ENCODE measurements around the gene OR6J1. TPM values are rescaled to one million over a fixed set of nuclear protein-coding genes. Genes with fewer than 3 reads are reported as not detected.
"Not testable (repeated sequence)": the region's sequence is repeated elsewhere in the genome, so short reads cannot be mapped to it uniquely, and the experiment has no call there.

The OR6J1 gene
- total RNA-seq, 4 donors from 2014 or later: not detected

GRCh38 chr14:22650046-22650739 is 6.0 kb upstream of the OR6J1 start:
- no peak overlapping the region for H3K4me3 ChIP-seq (ENCODE audit: low read depth, poor library complexity, severe bottlenecking)
- intact Hi-C loops (cut with DNase I; ENCODE audit: low total_unique reads): loop anchor here (5.0 kb wide), 1 partner anchor 78 kb away; no protein-coding TSS in a partner anchor
- WGBS, 2 donors: 77 to 79% methylated on average over 7 of the region's 7 CpGs
- TF ChIP-seq POLR2A (IDR thresholded peaks at IDR 0.05) (no peak), CTCF (IDR thresholded peaks at IDR 0.05) (no peak)
- no peak for DNase-seq (ENCODE audit: low spot score in 2 of 2)

GRCh38 chr14:22648506-22648905 is 4.4 kb upstream of the OR6J1 start:
- DNase-seq (ENCODE audit: low spot score in 2 of 2): no peak
- intact Hi-C loops (cut with DNase I; ENCODE audit: low total_unique reads): no loop called here
- WGBS, 2 donors: 27 to 36% methylated on average over 2 of the region's 2 CpGs

GRCh38 chr14:22646570-22647254 is 2.6 kb upstream of the OR6J1 start:
- 67 to 88% methylated on average over 4 of the region's 4 CpGs for WGBS, 2 donors
- intact Hi-C loops (cut with DNase I; ENCODE audit: low total_unique reads): no loop called here
- H3K4me3 ChIP-seq (ENCODE audit: low read depth, poor library complexity, severe bottlenecking): no peak overlapping the region
- TF ChIP-seq POLR2A (IDR thresholded peaks at IDR 0.05): no peak
- TF ChIP-seq CTCF (IDR thresholded peaks at IDR 0.05): no peak
- no peak for DNase-seq (ENCODE audit: low spot score in 2 of 2)

More at GRCh38 chr14:22648506-22648905, 4.4 kb upstream of the OR6J1 start:
- TF ChIP-seq POLR2A (IDR thresholded peaks at IDR 0.05) (no peak), CTCF (IDR thresholded peaks at IDR 0.05) (no peak)
- H3K4me3 ChIP-seq (ENCODE audit: low read depth, poor library complexity, severe bottlenecking): no peak overlapping the region

- no peak for DNase-seq (ENCODE audit: low spot score in 2 of 2)
- intact Hi-C loops (cut with DNase I; ENCODE audit: low total_unique reads): no loop called here
- H3K4me3 ChIP-seq (ENCODE audit: low read depth, poor library complexity, severe bottlenecking): no peak overlapping the region
- TF ChIP-seq POLR2A (IDR thresholded peaks at IDR 0.05) (no peak), CTCF (IDR thresholded peaks at IDR 0.05) (no peak)
- WGBS, 2 donors: 52% methylated on average over 3 of the region's 3 CpGs
Observed at GRCh38 chr14:22641846-22642245, 2.3 kb downstream of the OR6J1 start.

GRCh38 chr14:22640192-22640591 is 4.0 kb downstream of the OR6J1 start:
- DNase-seq (ENCODE audit: low spot score in 2 of 2): no peak
- intact Hi-C loops (cut with DNase I; ENCODE audit: low total_unique reads): no loop called here
- TF ChIP-seq CTCF (IDR thresholded peaks at IDR 0.05) (no peak), POLR2A (IDR thresholded peaks at IDR 0.05) (no peak)
- H3K4me3 ChIP-seq (ENCODE audit: low read depth, poor library complexity, severe bottlenecking): no peak overlapping the region

- H3K4me3 ChIP-seq (ENCODE audit: low read depth, poor library complexity, severe bottlenecking); DNase-seq (ENCODE audit: low spot score in 2 of 2); intact Hi-C loops (cut with DNase I; ENCODE audit: low total_unique reads): not testable (repeated sequence)
- WGBS, 2 donors: 27 to 74% methylated on average over 1 of the region's 1 CpG
Observed at GRCh38 chr14:22635980-22636379, 8.2 kb downstream of the OR6J1 start.

Measured in lower leg skin (tissue), 4 donors.